ENCODE measurements around the gene AK8. TPM values are rescaled to one million over a fixed set of nuclear protein-coding genes. Genes with fewer than 3 reads are reported as not detected.

The AK8 gene
- total and polyA plus RNA-seq, 9 of the 15 experiments (the other 6 are each of a cell fraction or from before 2014, with no cell fraction given) = 0.06 to 0.37 TPM; not detected in 7

GRCh38 chr9:132798817-132799790 is 79.0 kb downstream of the AK8 start (continued):
- TF ChIP-seq E2F5 (CRISPR knock-in tag; IDR thresholded peaks at IDR 0.05) (0 out of 2 replicates have a peak, but pooled peaks have one; percentile 24), HNRNPL (IDR thresholded peaks at IDR 0.05; ENCODE audit: low read depth, low read length) (no peak), UBTF (IDR thresholded peaks at IDR 0.05; ENCODE audit: borderline replicate concordance in 1 of 2, low read depth in 2 of 2, low read length in 2 of 2) (peak in 1 of 2 experiments; percentile 75; a peak in 2 of 4 replicates), KLF16 (IDR thresholded peaks at IDR 0.05) (peak; percentile 95), SMAD4 (CRISPR knock-in tag; conservative IDR thresholded peaks at IDR 0.05) (peak; percentile 86), SUPT5H (IDR thresholded peaks at IDR 0.05) (no peak), TCF7L2 (IDR thresholded peaks at IDR 0.05; ENCODE audit: low read depth, low read length) (no peak), ZC3H4 (CRISPR knock-in tag; IDR thresholded peaks at IDR 0.05; ENCODE audit: borderline replicate concordance) (no peak), PHF20 (IDR thresholded peaks at IDR 0.05; ENCODE audit: partially characterized antibody) (peak; percentile 20), NFATC3 (IDR thresholded peaks at IDR 0.05) (no peak), POU5F1 (IDR thresholded peaks at IDR 0.05; ENCODE audit: borderline replicate concordance, low read depth, low read length, partially characterized antibody) (no peak), NFIX (CRISPR knock-in tag; IDR thresholded peaks at IDR 0.05; ENCODE audit: low read depth) (peak; percentile 79), PCBP2 (IDR thresholded peaks at IDR 0.05; ENCODE audit: low read depth, low read length, poor library complexity, severe bottlenecking) (no peak), ATF7 (IDR thresholded peaks at IDR 0.05) (peak; percentile 79), DNMT1 (IDR thresholded peaks at IDR 0.05) (no peak), XRCC5 (IDR thresholded peaks at IDR 0.05; ENCODE audit: low read depth, low read length) (no peak), HSF4 (CRISPR knock-in tag; IDR thresholded peaks at IDR 0.05; ENCODE audit: borderline replicate concordance) (no peak), ZSCAN29 (IDR thresholded peaks at IDR 0.05) (no peak), LARP7 (IDR thresholded peaks at IDR 0.05) (peak; percentile 96; the same call in 1 of the 2 replicates), MAFK (IDR thresholded peaks at IDR 0.05; ENCODE audit: low read length) (no peak; the same call in none of the 2 replicates), ERF (CRISPR knock-in tag; IDR thresholded peaks at IDR 0.05) (no peak), FOXA3 (CRISPR knock-in tag; conservative IDR thresholded peaks at IDR 0.05 in 1 of 2, IDR thresholded peaks at IDR 0.05 in 1 of 2) (peak in 1 of 2 experiments; percentile 69; a peak in 1 of 4 replicates), NONO (IDR thresholded peaks at IDR 0.05; ENCODE audit: low read depth in 2 of 2, low read length in 1 of 2) (peak in 1 of 2 experiments; percentile 70; a peak in 2 of 4 replicates), HES1 (IDR thresholded peaks at IDR 0.05; ENCODE audit: low read depth) (peak; percentile 96), GATAD2A (IDR thresholded peaks at IDR 0.05) (peak; percentile 75; the same call in 1 of the 2 replicates), ZBED1 (IDR thresholded peaks at IDR 0.05) (no peak), ETV1 (tag; conservative IDR thresholded peaks at IDR 0.05; ENCODE audit: low read depth) (peak; percentile 68)

Measured in K562 (cell line).